Neural progenitor cell (in vitro differentiated cells): ENCODE measurements around the gene ZNF883.

Source experiments
- CTCF ChIP-seq: fragments of 200-600 bp; sonication (generic); IDR thresholded peaks from 2 replicates; pipeline ENCODE4 v1.5.1; 2017; ENCODE audit warnings: antibody characterized with exemption, mild to moderate bottlenecking
- EZH2 ChIP-seq: fragments of 200-600 bp; sonication (generic); IDR thresholded peaks from 2 replicates; pipeline ENCODE4 v1.6.1; 2017; ENCODE audit warnings: antibody characterized with exemption, mild to moderate bottlenecking, moderate library complexity

GRCh38 chr9:113056191-113057106 is 44.5 kb upstream of the ZNF883 start, which contains the start of gene ZFP37:
- no peak for TF ChIP-seq CTCF
- peak; percentile 46 for TF ChIP-seq EZH2
